GM18517 (cell line): ENCODE measurements around the gene ARL8A.
"Not testable (repeated sequence)": the region's sequence is repeated elsewhere in the genome, so short reads cannot be mapped to it uniquely, and the experiment has no call there.

Experiments
- ATAC-seq: cut with Tn5 transposase; IDR thresholded peaks from one replicate; pipeline ENCODE4 v1.9.1; 2021; ENCODE audit warnings: mild to moderate bottlenecking, moderate library complexity; ENCODE audit not compliant: unreplicated experiment

ARL8A gene

GRCh38 chr1:202159534-202160371 is 15.2 kb upstream of the ARL8A start:
- ATAC-seq = no peak

DNA sequence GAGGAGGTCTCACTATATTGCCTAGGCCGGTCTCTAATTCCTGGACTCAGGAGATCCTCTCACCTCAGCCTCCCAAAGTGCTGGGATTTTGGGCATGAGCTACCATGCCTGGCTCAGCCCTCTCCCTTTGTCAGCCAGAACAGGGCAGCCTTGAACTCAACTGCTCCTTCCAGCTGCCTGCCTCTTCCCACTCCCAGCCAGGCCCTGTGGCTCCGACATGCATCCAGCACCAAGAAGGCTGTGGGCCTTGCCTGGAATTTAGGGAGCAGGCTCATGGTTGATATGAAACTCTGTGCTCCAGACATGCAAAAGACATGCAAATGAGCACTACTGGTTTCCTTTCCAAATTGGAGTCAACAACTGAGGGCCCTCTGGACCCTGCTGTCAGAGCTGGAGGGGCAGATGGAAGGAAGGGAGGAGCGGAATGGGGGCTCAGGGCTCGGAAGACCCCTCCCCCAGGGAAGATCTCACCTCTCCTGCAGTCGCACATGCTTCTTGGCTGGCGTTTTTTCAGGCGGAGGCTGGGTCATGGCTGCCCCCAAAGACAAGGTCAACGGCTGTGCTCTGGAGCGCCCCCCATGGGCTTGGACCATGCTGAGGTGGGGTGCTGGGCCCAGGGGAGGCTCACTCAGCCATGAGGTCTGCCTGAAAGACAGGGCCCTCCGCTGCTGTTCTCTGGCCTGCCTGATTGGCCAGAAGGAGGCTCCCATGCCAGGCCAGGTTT is 14.4 kb upstream of the ARL8A start:
- ATAC-seq = no peak

- no peak for ATAC-seq
These were observed 13.4 kb upstream of the ARL8A start for GRCh38 chr1:202157945-202158344.

GRCh38 chr1:202156590-202156989 is 12.1 kb upstream of the ARL8A start:
- no peak for ATAC-seq

DNA sequence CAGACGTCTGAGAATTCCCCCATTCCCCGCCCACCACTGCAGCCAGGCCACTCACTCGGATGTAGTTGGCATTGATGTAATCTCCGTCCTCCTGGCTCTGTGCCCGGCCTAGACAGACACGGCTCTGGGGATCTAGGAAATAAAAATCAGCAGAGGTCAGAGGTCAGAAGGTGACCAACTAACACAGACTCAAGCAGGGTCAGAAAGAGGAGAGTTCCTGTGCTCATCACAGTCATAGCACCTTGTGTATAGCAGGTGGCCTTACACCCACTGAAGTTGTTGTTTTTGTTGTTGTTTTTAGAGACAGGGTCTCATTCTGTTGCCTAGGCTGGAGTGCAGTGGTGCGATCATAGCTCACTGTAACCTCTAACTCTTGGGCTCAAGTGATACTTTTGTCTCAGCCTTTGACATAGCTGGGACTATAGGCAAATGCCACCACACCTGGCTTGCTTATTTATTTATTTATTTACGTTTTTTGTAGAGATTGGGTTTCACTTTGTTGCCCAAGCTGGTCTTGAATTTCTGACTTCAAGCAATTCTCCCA is 11.0 kb upstream of the ARL8A start:
- ATAC-seq = no peak

- ATAC-seq = no peak
These were observed 10.4 kb upstream of the ARL8A start for GRCh38 chr1:202154766-202155477.

DNA sequence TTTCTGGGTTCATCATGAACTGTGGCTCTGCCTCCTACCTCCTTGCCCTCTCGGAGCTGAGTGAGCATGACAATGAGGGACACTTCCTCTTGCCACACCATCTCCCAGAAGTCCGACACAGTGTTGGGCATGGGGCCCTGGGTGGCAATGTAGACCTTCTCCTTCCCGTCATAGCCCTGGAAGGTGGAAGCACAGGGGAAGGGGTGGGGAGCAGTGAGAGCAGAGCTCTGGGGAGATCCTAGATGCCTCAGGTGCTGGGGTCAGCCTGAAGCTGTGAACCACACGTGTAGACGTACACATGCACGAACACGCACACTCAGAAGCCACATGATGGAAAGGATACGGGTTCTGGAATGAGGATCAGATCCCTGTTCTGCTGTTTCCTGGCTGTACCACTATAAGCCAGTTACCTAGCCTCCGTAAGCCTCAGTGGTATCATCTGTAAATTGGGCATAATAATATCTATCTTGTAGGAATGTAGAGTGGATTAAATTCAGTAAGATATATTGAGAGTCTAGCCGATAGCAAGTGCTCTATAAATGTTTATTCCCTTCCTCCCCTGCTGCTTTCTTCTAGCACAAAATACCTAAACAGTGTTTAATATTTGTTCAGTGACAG is 9.7 kb upstream of the ARL8A start:
- no peak for ATAC-seq

DNA sequence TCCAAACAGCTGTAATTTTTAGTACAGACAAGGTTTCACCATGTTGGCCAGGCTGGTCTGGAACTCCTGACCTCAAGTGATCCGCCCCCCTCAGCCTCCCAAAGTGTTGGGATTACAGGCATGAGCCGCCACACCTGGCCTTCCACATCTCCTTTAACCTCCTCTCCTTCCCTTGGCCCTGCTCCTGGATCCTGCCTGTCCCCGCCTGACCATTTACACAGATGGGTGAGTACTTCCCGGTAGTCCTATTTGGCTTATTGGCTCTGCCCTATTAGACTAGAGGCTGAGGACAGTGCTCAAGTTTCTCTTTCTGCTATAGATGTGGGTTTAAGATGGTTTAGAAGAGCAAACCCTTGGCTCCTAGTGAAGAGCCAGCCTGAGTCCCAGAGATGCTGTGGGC is 8.7 kb upstream of the ARL8A start:
- ATAC-seq = no peak

DNA sequence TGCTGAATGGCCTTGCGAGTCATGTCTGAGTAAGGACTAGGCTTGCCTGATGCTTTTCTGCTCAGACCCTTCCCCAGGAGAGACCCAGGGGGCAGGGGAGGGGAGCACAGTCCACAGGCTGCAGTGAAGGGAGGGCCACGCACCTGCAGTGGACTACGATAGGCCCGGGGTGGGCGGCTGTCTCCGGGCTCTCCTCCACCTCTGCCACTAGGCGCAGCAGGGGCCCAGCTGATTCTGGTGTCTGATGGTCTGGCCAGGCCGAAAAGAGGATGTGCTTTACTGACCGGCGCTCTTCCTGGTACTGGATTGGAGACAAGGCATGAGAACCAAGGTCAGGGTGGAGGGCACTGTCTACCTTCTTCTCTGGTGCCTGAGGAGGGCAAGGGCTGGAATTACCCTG is 7.9 kb upstream of the ARL8A start:
- no peak for ATAC-seq

- no peak for ATAC-seq
These were observed 6.5 kb upstream of the ARL8A start for GRCh38 chr1:202151045-202151444.

GRCh38 chr1:202150602-202151001 is 6.1 kb upstream of the ARL8A start:
- no peak for ATAC-seq

- ATAC-seq = no peak
These were observed 5.7 kb upstream of the ARL8A start for GRCh38 chr1:202150187-202150586.

- no peak for ATAC-seq
These were observed 5.0 kb upstream of the ARL8A start for GRCh38 chr1:202149566-202149965.

DNA sequence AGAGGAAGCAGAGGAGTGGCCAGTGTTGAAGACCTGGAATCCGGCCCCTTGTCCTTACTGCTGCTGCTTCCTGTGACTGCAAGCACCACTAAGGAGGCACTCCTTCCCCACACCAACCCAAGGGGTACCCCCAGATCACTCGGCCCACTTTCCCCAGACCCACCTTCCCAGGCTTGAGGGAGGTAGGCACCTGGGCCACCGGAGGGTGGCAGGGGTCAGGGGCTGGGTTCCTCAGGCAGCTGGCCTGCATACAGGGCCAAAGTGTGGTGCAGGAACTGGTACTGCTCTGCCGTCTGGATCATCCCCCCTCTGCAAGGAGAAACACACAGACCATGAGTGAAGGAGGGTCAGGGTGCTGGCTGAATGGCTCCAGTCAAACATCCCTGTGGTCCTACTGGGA is 3.9 kb upstream of the ARL8A start:
- ATAC-seq = no peak

DNA sequence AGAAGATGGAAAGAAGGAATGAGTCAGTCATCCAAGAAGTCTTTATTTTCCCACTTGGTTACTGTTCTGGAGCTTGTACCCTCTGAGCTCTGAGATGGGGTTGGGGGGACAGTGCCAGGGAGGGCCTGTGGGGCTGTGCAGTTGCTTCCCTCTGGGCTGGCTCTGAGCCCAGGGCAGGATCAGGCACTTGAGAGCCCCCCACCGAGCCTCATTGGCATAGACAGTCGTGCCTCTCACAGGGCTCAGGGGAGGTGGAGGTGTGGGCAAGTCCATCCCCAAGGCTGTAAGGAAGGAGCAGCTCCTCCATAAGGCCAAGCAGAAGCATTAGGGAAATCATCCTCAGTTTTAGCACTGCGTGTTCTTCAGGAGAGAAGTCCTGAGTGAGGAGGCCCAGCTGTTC is 2.5 kb upstream of the ARL8A start:
- ATAC-seq = no peak

DNA sequence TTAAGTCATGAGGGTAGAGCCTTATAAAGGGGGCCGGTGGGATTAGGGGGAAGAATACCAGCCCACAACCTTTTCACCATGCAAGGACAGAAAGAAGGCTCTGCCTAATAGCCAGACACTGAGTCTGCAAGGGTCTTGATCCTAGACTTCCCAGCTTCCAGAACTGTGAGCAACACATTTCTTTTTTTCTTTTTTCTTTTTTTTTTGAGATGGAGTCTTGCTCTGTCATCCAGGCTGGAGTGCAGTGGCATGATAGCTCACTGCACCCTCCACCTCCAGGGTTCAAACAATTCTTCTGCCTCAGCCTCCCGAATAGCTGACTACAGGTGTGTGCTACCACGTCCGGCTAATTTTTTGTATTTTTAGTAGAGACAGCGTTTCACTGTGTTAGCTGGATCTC is 1.7 kb upstream of the ARL8A start:
- ATAC-seq = no peak

GRCh38 chr1:202145744-202146140 is 1.2 kb upstream of the ARL8A start:
- not testable (repeated sequence) for ATAC-seq

GRCh38 chr1:202145068-202145743 is 669 bp upstream of the ARL8A start:
- ATAC-seq = no peak

GRCh38 chr1:202143768-202144401 is 652 bp downstream of the ARL8A start:
- peak; percentile 38 for ATAC-seq
